Measurements from ENCODE around the gene ENC1.

The ENC1 gene

DNA sequence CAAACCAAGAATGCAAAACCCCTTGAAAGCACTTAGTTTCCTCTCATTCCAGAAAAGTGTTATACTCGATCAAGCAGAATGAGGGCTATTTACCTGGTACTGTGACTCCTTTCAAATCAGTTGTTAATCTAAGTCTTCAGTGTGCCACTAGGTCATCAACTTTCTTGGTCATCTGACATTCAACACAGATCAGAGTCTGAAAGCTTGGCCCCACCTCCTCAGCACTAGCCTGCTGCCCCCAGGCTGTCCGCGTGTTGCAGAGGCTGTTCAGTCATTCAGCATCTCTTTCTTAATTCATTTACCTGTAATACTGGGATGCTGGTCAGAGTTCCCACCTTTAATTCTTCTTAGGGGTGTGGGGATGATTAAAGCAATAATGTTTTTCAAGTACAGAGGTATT lies 28.5 kb downstream of the ENC1 start:
- DNase-seq: no peak

DNA sequence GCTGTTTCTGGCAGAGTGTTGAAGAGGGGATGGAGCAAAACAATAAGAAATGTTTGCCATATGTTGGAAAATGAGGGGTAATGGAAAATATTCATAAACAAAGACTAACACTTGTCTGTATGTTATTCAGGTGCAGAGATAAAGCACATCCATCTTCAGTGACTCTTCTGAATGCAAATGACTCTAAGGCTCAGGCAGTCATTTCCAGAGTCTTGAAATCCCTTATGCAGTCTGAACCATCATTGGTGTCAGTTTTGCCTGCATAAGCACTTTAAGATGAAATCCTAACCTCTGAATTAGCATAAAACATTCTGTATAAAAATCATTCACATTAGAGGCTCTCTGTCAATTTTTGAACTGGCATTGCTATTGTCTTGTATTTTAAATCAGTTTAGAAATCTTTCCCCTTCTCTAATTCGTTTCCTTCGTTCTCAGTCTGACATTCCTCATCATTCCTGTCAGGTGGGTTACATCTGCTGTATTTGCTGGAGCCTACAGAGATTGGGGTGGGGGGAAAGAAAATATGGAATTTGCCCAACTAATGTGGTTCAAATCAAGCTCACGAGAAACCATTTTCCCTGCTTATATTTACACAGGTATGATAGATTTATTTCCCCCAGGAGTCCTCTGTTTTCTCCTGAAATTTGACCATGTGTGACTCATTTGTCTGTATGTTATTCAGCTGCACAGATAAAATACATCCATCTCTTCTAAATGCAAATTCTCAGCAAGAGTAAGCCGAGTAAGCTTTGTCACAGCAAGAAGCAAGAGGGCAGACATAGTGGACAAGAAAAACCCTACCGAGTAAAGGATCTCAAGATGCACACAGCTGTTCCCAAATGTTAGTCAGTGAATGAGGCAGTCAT lies 31.6 kb downstream of the ENC1 start:
- no peak for DNase-seq

GRCh38 chr5:74605759-74606158 lies 34.8 kb downstream of the ENC1 start:
- DNase-seq: no peak

- no peak for DNase-seq
Measured at GRCh38 chr5:74603376-74603775, 37.2 kb downstream of the ENC1 start.

DNA sequence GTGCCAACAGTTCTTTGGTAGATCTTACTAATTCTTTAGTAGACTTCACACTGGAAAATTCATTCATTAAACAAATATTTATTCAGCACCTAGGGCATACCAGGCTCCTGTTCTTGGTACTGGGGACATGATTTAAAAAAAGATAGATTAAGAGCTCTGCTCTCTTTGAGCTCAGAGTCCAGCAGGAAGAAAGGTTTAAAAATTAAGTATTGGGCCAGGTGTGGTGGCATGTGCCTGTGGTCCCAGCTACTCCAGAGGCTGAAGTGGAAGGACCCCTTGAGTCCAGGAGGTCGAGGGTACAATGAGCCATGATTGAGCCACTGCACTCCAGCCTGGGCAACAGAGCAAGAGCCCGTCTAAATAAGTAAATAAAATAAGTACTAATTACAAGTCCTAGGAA lies 41.4 kb downstream of the ENC1 start:
- no peak for DNase-seq

- no peak for DNase-seq
Measured at GRCh38 chr5:74598731-74599130, 41.8 kb downstream of the ENC1 start.

GRCh38 chr5:74596927-74597326 lies 43.6 kb downstream of the ENC1 start:
- no peak for DNase-seq

DNA sequence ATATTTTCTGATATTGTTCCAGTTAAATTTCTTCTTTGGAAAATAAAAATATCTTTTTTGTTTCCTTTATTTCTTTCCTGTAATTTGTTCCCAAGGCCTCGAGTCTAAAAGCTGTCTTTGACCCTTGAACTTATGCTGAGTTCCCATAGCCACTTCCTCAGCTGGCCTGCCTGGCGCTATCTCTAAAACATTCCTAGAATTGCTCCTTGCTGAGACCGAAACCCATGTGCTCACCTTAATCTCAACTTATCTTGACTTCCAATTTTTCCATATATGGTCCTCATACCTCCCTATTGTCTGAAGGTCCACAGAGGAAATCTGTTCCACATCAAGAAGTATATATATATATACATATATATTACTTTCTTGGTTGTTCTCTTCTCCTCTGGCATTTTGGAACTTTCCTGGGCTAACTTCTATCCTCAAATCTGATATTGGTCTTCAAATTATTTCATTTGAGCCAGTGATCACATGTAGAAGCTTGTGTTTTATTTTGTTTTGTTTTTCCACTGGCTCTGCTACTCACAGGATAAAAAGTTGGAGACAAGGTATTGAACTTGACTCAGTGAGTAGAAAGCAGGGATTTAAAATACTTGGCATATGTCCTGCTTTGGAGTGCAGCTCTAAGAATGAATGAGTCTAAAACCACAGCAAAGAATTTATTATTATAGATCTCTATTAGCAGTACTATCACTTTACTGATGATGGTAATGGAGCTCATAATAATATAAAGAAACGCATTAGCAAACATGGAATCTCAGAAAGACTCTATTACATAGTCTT lies 45.2 kb downstream of the ENC1 start:
- no peak for DNase-seq

DNA sequence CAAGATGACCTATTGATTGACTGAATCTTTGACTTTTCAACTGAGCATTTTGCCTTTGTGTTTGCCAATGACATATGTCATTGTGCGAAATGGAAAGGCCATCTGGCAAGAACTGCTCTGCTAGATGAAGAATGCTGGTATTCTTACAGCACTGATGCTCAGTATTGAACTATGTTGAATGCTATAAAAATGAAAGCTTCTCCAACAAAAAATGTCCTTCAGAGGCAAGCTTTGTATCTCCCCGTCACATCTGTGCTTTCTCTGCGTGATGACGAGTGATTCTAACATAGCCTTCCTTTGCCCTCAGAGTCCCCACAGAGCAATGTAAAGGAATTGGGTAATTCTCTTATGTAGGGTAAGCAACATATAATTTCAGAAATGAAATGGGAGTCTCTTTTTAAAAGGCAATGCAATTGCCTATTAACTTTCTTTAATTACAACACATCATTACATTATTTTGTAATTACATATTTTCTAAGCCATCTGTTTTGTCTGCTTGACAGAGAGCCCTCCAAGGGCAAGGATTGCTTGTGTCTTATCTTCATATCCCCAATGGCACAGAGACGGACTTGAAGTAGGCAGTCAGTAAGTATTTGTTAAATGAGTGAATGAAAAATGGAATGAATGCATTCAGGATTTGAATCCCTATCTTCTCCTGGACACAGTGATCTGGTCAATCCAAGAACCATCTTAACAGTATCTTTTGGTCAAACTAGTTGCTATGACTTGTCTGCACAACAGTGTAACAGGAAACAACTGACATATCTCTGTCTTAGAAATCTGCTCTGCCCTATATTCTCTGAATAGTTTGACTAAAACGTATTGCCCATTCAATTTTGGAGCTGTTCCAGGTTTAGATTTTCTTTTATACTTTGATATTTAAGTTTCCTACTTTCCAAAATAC lies 46.1 kb downstream of the ENC1 start:
- no peak for DNase-seq

- DNase-seq: no peak
Measured at GRCh38 chr5:74589204-74590056, 51.1 kb downstream of the ENC1 start.

- no peak for DNase-seq
Measured at GRCh38 chr5:74588415-74588814, 52.1 kb downstream of the ENC1 start.

GRCh38 chr5:74587890-74588289 lies 52.6 kb downstream of the ENC1 start:
- no peak for DNase-seq

DNA sequence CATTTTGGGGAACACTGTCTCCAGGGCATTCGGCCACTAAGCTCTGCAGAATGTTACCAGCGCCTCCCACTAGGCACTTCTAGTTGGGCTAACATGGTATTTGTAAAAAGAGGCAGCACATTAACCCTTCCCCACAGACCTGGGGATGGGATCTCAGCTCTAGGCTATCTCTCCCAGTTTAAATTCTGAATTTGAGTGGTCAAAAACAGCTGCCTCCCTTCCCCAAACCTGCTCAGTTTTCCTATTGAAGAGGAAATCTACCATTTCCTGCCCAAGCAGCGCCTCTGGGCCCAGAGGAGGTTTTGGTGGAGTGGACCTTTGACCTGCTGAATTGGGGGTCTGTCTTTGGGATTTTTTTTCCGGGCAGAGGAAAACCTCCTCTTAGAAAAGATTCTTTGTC lies 53.2 kb downstream of the ENC1 start:
- no peak for DNase-seq

GRCh38 chr5:74586856-74587255 lies 53.7 kb downstream of the ENC1 start:
- no peak for DNase-seq

GRCh38 chr5:74582853-74583252 lies 57.7 kb downstream of the ENC1 start:
- DNase-seq: no peak

DNA sequence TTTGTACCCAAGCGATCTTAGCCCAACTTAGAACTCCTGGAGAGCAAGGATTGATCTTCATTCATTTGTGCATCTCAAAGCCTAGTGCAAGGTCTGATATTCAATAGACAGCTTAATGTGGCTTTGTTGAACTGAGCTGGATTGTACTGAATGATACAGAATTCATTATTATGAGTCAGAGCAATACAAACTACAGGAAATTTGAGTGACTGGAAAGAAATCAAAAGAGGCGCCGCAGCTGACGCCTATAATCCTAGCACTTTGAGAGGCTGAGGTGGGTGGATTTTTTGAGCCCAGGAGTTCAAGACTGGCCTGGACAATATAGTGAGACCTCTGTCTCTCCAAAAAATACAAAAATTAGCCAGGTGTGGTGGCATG lies 58.6 kb downstream of the ENC1 start:
- DNase-seq: no peak

GRCh38 chr5:74580729-74581109 lies 59.8 kb downstream of the ENC1 start:
- no peak for DNase-seq

DNA sequence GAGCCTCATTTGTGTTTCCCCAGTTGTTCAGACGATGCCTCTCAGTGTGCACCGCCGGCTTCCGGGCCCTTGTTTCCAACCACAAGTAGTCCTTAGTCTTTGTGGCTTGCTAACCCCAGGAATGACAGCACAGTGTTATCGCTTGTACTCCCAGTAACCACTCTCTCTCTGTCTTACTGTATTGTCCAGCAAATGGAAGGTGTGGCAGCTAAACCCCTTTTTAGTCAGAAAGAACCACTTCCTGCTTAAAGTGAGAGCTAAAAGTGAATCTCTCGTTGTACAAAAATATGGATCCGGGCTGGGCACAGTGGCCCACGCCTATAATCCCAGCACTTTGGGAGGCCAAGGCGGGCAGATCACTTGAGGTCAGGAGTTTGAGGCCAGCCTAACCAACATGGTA lies 61.3 kb downstream of the ENC1 start:
- DNase-seq: no peak

DNA sequence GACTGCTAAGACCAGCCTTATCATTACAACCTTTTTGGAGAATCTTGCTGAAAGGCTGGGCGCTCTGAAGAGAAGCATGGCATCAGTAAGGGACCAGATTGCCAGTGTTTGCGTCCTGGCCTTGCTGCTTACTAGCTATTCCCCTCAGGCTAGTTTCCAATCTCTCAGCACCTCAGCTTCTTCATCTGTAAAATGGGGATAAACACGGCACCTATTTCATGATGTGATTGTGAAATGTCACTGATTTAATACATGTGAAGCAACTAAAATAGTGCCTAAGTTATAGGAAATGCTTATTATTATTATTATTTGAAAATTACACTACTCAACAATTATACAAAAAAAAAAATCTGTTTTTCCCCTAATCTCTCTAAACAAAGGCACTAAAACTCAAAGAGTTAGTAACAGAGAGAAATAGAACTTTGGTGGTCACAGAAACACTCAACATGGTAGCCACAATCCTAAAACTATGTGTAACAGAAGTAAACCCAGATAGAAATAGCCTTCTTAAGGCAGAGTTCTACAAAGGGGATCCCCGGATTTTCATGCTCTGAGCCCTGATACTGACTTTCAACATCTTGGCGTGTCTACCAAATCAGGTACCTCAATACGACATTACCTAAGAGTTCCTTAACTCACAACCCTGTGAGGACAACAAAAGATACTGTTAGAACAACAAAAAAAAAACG lies 62.0 kb downstream of the ENC1 start:
- DNase-seq: no peak

Data from anterior cingulate cortex (tissue), 58 donors.